Measurements from ENCODE around the gene MORN5.

GRCh38 chr9:122158202-122158601, 1.5 kb upstream of the MORN5 start:
- TF ChIP-seq POLR2A (IDR thresholded peaks at IDR 0.05; ENCODE audit: low read depth, low read length) (no peak), POLR2AphosphoS5 (IDR thresholded peaks at IDR 0.05; ENCODE audit: low read depth, low read length) (no peak), TAF1 (IDR thresholded peaks at IDR 0.05; ENCODE audit: low read depth, low read length) (no peak), POU2F2 (IDR thresholded peaks at IDR 0.05; ENCODE audit: low read depth, low read length) (no peak; the same call in 1 of the 2 replicates)

All from GM12891 (cell line).